Measurements from ENCODE around the gene ZNF784. TPM values are rescaled to one million over a fixed set of nuclear protein-coding genes. Genes with fewer than 3 reads are reported as not detected.

Gene ZNF784
- total and polyA plus RNA-seq, 10 of the 15 experiments (the other 5 are each of a cell fraction or from before 2014, with no cell fraction given), result 0.10 to 5.2 (median 1.8) TPM

DNA sequence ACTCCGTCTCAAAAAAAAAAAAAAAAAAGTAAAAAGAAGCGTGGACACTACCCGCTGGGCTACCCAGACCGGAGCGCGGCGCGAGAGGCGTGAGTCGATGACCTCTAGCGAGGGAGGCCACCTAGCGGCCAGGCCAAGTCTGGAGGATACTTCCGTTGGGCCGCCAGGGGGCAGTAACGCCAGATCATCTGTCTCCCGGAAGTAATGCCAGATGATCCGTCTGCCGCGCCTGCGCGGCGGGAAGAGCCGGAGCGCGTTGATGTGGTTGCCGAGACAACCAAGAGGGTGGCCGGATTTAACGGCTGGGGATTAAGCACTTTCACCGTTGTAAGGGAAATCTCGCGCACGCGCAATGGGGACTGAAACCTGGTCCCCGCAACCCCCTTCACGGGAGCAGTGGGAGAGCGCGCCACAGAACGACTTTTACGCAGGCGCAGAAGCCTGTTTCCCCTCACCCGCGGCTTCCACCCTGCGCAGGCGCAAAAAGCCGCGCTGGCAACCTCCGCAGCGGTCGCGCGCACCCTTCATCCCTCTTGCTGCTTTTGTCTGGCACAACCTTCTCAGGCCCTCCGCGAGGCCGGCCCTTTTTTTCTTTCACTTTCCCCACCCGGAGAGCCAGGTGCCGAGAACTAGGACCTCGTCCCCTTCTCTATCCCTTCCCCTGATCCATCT is 29.4 kb upstream of the ZNF784 start:
- ChIA-PET POLR2A (interaction anchor here (0.7 to 1.6 kb wide), 15 partner anchors 9 to 661 kb away, joined by 3 to 12 read pairs (median 6); partner anchors contain the start of genes FIZ1, ZNF524, ZNF581 and ZNF784), CTCF (interaction anchor here (0.6 to 3.6 kb wide), 29 partner anchors 9 to 1275 kb away, joined by 3 to 85 read pairs (median 4); partner anchors contain the start of genes FIZ1, PPP1R12C, ZNF524 and ZNF581), SMC1A (ENCODE audit: uncharacterized antibody, unreplicated experiment) (interaction anchor here (0.7 to 2.6 kb wide), 7 partner anchors 11 to 156 kb away, joined by 3 to 28 read pairs (median 4); partner anchors contain the start of gene ZNF784), RAD21 (ENCODE audit: unreplicated experiment) (interaction anchor here (0.7 to 1.6 kb wide), 10 partner anchors 11 to 1463 kb away, joined by 3 to 34 read pairs (median 4); partner anchors contain the start of genes TSEN34 and ZNF581)
- Histone ChIP-seq H4K20me1 (ENCODE audit: control insufficient read depth, insufficient read depth) (peaks cover 9% of the 10 kb centered on the region), H3K27me3 (replicated peaks in 1 of 2; ENCODE audit: control insufficient read depth in 2 of 2, insufficient read depth in 2 of 2, low read length in 1 of 2) (no peaks in the 10 kb centered on the region), H2AFZ (ENCODE audit: control insufficient read depth, low read depth, low read length) (peak overlapping the region; percentile 96), H3K79me2 (ENCODE audit: control insufficient read depth, insufficient read depth, low read length) (peaks cover 47% of the 10 kb centered on the region), H3K4me1 (ENCODE audit: control insufficient read depth, insufficient read depth, low read length) (peaks cover 17% of the 10 kb centered on the region), H3K36me3 (ENCODE audit: control insufficient read depth in 2 of 2, insufficient read depth in 2 of 2, low read length in 1 of 2) (peaks cover 0 to 4% of the 10 kb centered on the region in 2 experiments; a peak in 3 of 4 replicates), H3K4me2 (ENCODE audit: control insufficient read depth, insufficient read depth) (peak overlapping the region; percentile 90; the same call in 1 of the 2 replicates), H3K9me3 (replicated peaks; ENCODE audit: control insufficient read depth, insufficient read depth, low read length) (no peaks in the 10 kb centered on the region), H3K9ac (ENCODE audit: control insufficient read depth, insufficient read depth, low read length) (peak overlapping the region; percentile 99), H3K4me3 (peak overlapping the region; percentile 75), H3K27ac (ENCODE audit: control insufficient read depth, insufficient read depth) (peak overlapping the region; percentile 100)
- under 1% methylated on average over 56 of the region's 57 CpGs for WGBS (ENCODE audit: insufficient coverage, insufficient replicate concordance, low lambda C conversion rate, missing lambda C conversion rate)
- FAIRE-seq (no peak), ATAC-seq (peak; percentile 52), DNase-seq (ENCODE audit: low read depth, low spot score) (peak; percentile 95)
- intact Hi-C loops (cut with micrococcal nuclease; ENCODE audit: unreplicated experiment) (loop anchor here (2.0 kb wide), 1 partner anchor 25 kb away; no protein-coding TSS in a partner anchor), in situ Hi-C loops (cut with MboI) (loop anchor here (5.0 to 25.0 kb wide), 3 partner anchors 659 to 1516 kb away; partner anchors contain the start of genes CNOT3, LENG9 and ZSCAN5A)
- TSS peak; percentile 86 for BruUV-seq (replicated peaks)
- TF ChIP-seq TCF3 (IDR thresholded peaks at IDR 0.05; ENCODE audit: borderline replicate concordance, insufficient read depth, low read depth, low read length), result 0 out of 2 replicates have a peak, but pooled peaks have one; percentile 47
- TF ChIP-seq EGR1 (IDR thresholded peaks at IDR 0.05; ENCODE audit: borderline replicate concordance in 1 of 2, low read depth in 2 of 2, low read length in 2 of 2), result no peak
- peak; percentile 75; the same call in 1 of the 2 replicates for TF ChIP-seq ATF7 (IDR thresholded peaks at IDR 0.05; ENCODE audit: low read depth)
- TF ChIP-seq SP1 (IDR thresholded peaks at IDR 0.05; ENCODE audit: low read depth, low read length), result peak; percentile 64
- TF ChIP-seq, protein P1, sequence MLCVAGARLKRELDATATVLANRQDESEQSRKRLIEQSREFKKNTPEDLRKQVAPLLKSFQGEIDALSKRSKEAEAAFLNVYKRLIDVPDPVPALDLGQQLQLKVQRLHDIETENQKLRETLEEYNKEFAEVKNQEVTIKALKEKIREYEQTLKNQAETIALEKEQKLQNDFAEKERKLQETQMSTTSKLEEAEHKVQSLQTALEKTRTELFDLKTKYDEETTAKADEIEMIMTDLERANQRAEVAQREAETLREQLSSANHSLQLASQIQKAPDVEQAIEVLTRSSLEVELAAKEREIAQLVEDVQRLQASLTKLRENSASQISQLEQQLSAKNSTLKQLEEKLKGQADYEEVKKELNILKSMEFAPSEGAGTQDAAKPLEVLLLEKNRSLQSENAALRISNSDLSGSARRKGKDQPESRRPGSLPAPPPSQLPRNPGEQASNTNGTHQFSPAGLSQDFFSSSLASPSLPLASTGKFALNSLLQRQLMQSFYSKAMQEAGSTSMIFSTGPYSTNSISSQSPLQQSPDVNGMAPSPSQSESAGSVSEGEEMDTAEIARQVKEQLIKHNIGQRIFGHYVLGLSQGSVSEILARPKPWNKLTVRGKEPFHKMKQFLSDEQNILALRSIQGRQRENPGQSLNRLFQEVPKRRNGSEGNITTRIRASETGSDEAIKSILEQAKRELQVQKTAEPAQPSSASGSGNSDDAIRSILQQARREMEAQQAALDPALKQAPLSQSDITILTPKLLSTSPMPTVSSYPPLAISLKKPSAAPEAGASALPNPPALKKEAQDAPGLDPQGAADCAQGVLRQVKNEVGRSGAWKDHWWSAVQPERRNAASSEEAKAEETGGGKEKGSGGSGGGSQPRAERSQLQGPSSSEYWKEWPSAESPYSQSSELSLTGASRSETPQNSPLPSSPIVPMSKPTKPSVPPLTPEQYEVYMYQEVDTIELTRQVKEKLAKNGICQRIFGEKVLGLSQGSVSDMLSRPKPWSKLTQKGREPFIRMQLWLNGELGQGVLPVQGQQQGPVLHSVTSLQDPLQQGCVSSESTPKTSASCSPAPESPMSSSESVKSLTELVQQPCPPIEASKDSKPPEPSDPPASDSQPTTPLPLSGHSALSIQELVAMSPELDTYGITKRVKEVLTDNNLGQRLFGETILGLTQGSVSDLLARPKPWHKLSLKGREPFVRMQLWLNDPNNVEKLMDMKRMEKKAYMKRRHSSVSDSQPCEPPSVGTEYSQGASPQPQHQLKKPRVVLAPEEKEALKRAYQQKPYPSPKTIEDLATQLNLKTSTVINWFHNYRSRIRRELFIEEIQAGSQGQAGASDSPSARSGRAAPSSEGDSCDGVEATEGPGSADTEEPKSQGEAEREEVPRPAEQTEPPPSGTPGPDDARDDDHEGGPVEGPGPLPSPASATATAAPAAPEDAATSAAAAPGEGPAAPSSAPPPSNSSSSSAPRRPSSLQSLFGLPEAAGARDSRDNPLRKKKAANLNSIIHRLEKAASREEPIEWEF (IDR thresholded peaks at IDR 0.05; ENCODE audit: insufficient replicate concordance, low read depth, low read length), result no peak
- TF ChIP-seq POU2F2 (IDR thresholded peaks at IDR 0.05; ENCODE audit: borderline replicate concordance, low read depth, low read length), result peak; percentile 29; the same call in 1 of the 3 replicates
- TF ChIP-seq MEF2B (IDR thresholded peaks at IDR 0.05; ENCODE audit: partially characterized antibody, poor library complexity, severe bottlenecking), result no peak
- no peak for TF ChIP-seq SPI1 (IDR thresholded peaks at IDR 0.05; ENCODE audit: borderline replicate concordance, insufficient read depth, low read depth, low read length)
- TF ChIP-seq NRF1 (conservative IDR thresholded peaks at IDR 0.05; ENCODE audit: low read depth, low read length), result peak; percentile 85
- peak; percentile 97 for TF ChIP-seq ZNF592 (IDR thresholded peaks at IDR 0.05)
